MCF 10A (cell line): Measurements from ENCODE around the gene HLA-DQA2. TPM values are rescaled to one million over a fixed set of nuclear protein-coding genes. Genes with fewer than 3 reads are reported as not detected.
"Not testable (repeated sequence)": the region's sequence is repeated elsewhere in the genome, so short reads cannot be mapped to it uniquely, and the experiment has no call there.

Experiments
- BruUV-seq: library from RNA; stranded (reverse); fragments of 400-500 nt; replicated peaks from 2 replicates; lab custom pipeline; 2021; lab: Mats Ljungman, UMichigan
- CTCF ChIA-PET: fragments of 300-600 bp; sonication (Branson Sonifier 250); formaldehyde crosslinking; extraction: SDS; loops from one replicate; lab custom pipeline; 2021; ENCODE audit warnings: antibody characterized with exemption, inconsistent platforms; lab: Yijun Ruan, JAX
- POLR2A ChIA-PET: fragments of 300-600, 350-650 bp; sonication (Branson Sonifier 250); formaldehyde crosslinking; extraction: SDS; loops from one replicate; lab custom pipeline; 2020; ENCODE audit warnings: antibody characterized with exemption, inconsistent platforms; lab: Yijun Ruan, JAX
- DNase-seq: peaks from one replicate; pipeline ENCODE4 v3.0.0-alpha.2; 2018; ENCODE audit not compliant: unreplicated experiment
- H3K27ac Mint-ChIP-seq: one replicate; pipeline ENCODE4 v1.8.0; 2022; ENCODE audit warnings: mild to moderate bottlenecking, low read depth, mixed read lengths; ENCODE audit not compliant: unreplicated experiment
- H3K27me3 Mint-ChIP-seq: one replicate; pipeline ENCODE4 v1.8.0; 2022; ENCODE audit warnings: mixed read lengths; ENCODE audit not compliant: insufficient read depth, unreplicated experiment
- H3K36me3 Mint-ChIP-seq: one replicate; pipeline ENCODE4 v1.8.0; 2022; ENCODE audit warnings: mild to moderate bottlenecking, moderate library complexity, mixed read lengths; ENCODE audit not compliant: insufficient read depth, unreplicated experiment
- H3K4me1 Mint-ChIP-seq: one replicate; pipeline ENCODE4 v1.8.0; 2022; ENCODE audit warnings: mixed read lengths; ENCODE audit not compliant: insufficient read depth, unreplicated experiment
- H3K4me3 Mint-ChIP-seq: one replicate; pipeline ENCODE4 v1.8.0; 2022; ENCODE audit warnings: mild to moderate bottlenecking, moderate library complexity, mixed read lengths; ENCODE audit not compliant: unreplicated experiment
- H3K9me3 Mint-ChIP-seq: one replicate; pipeline ENCODE4 v1.8.0; 2022; ENCODE audit warnings: mixed read lengths; ENCODE audit not compliant: unreplicated experiment
- CTCF ChIP-seq: fragments of 200-600 bp; IDR thresholded peaks from one replicate; pipeline ENCODE4 v1.8.0; 2022; ENCODE audit warnings: antibody characterized with exemption, mild to moderate bottlenecking; ENCODE audit not compliant: unreplicated experiment
- intact Hi-C: fragments of 100-400 bp; cut with micrococcal nuclease; formaldehyde crosslinking; loops from 2 replicates; pipeline ENCODE4 v1.14.1; 2022
- total RNA-seq: library from RNA; stranded (reverse); gene quantifications from 2 replicates; pipeline ENCODE4 v1.2.3, GENCODE V29; 2022

HLA-DQA2 gene
- total RNA-seq, 1 experiment from 2014 or later, result not detected

GRCh38 chr6:32742374-32742773 lies 1.2 kb downstream of the HLA-DQA2 start:
- Mint-ChIP-seq H3K27me3 (peaks cover 90% of the 10 kb centered on the region), H3K4me1 (no peaks in the 10 kb centered on the region), H3K9me3 (no peaks in the 10 kb centered on the region), H3K4me3 (no peak overlapping the region), H3K27ac (no peak overlapping the region), H3K36me3 (no peaks in the 10 kb centered on the region)
- intact Hi-C loops, result loop anchor here (2.0 kb wide), 1 partner anchor 104 kb away; no protein-coding TSS in a partner anchor
- TF ChIP-seq CTCF, result no peak
- no TSS peak for BruUV-seq
- ChIA-PET POLR2A (no interaction called here), CTCF (interaction anchor here (0.8 kb wide), 1 partner anchor 329 kb away, joined by 3 read pairs; no protein-coding TSS in a partner anchor)
- DNase-seq, result no peak

GRCh38 chr6:32744776-32745175 lies 3.6 kb downstream of the HLA-DQA2 start:
- DNase-seq, result no peak
- peaks cover 92% of the 10 kb centered on the region for H3K27me3 Mint-ChIP-seq
- no peaks in the 10 kb centered on the region for H3K36me3 Mint-ChIP-seq
- no peak for TF ChIP-seq CTCF
- H3K4me1 Mint-ChIP-seq, result no peaks in the 10 kb centered on the region
- no peak overlapping the region for H3K27ac Mint-ChIP-seq
- POLR2A ChIA-PET, result no interaction called here
- H3K4me3 Mint-ChIP-seq, result no peak overlapping the region
- no peaks in the 10 kb centered on the region for H3K9me3 Mint-ChIP-seq
- BruUV-seq, result no TSS peak
- CTCF ChIA-PET, result no interaction called here
- intact Hi-C loops, result no loop called here

GRCh38 chr6:32745649-32746048 lies 4.5 kb downstream of the HLA-DQA2 start:
- H3K4me3 Mint-ChIP-seq, H3K27ac Mint-ChIP-seq, intact Hi-C loops, H3K36me3 Mint-ChIP-seq, DNase-seq, POLR2A ChIA-PET, H3K9me3 Mint-ChIP-seq, BruUV-seq, H3K4me1 Mint-ChIP-seq: not testable (repeated sequence)
- H3K27me3 Mint-ChIP-seq, result peaks cover 93% of the 10 kb centered on the region
- CTCF ChIA-PET, result interaction anchor here (0.6 to 1.2 kb wide), 2 partner anchors 13 to 51 kb away, joined by 3 to 4 read pairs; no protein-coding TSS in a partner anchor

GRCh38 chr6:32752580-32752979 lies 11.4 kb downstream of the HLA-DQA2 start:
- BruUV-seq, result no TSS peak
- no peaks in the 10 kb centered on the region for H3K9me3 Mint-ChIP-seq

More at GRCh38 chr6:32752580-32752979, 11.4 kb downstream of the HLA-DQA2 start:
- H3K4me3 Mint-ChIP-seq, result no peak overlapping the region
- CTCF ChIA-PET, result no interaction called here
- H3K36me3 Mint-ChIP-seq, result no peaks in the 10 kb centered on the region
- no peaks in the 10 kb centered on the region for H3K4me1 Mint-ChIP-seq
- no peak for TF ChIP-seq CTCF
- peaks cover 97% of the 10 kb centered on the region for H3K27me3 Mint-ChIP-seq
- POLR2A ChIA-PET, result no interaction called here
- intact Hi-C loops, result loop anchor here (5.0 kb wide), 1 partner anchor 100 kb away; no protein-coding TSS in a partner anchor
- peak; percentile 12 for DNase-seq
- no peak overlapping the region for H3K27ac Mint-ChIP-seq
